Epithelial cell of prostate (primary cell): ENCODE data around the gene TSSK2.

Source experiments
- DNase-seq: peaks from one replicate; pipeline ENCODE4 v3.0.0-alpha.2; 2011; ENCODE audit warnings: low read depth, low spot score
- H3K27ac ChIP-seq: fragments of 450-650 bp; 2 replicates; pipeline ENCODE4 v1.5.1; 2017; ENCODE audit warnings: mild to moderate bottlenecking

TSSK2 gene

DNA sequence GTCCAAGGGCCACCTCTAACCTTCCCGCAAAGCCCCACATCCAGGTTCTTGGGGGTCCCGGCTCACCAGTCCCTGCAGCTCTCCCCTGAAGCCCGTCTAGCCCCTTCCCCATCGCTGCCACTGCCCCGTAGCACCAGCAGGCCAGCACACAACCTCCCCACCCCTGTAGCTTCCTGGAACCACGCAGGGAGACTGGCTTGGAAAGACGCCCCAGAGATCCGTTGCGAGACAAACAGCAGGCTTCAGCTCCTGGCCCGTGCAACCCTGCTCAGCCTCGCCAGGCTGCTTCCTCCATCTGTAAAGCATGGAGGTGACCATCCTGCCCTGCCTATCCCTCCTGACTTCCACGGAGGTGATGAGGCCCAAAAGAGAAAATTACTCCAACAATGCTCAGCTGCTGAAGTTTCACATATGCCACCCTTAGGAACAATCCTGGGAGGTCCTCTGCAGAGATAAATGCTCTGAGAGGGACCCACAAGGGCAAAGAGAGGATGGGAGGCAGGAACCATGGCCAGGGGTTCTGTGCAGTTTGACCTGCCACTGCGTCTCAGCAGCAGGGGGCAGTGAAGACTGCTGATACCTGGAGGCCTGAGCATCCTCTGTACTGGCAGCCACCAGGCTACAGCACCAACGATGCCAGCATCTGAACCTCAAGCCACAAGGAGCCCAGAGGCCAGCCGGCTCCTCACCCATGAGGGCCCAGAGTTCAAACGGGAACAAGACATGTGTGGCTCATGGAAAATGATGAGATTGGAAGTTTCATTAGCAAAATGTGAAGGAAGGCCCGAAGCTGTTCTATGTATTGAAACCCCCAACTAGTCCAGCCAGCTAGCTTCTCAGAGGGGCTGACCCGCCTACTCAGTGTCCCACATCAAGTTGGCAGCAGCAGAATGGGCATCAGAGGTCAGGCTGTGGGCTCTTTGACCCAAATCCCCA is 25.0 kb upstream of the TSSK2 start:
- H3K27ac ChIP-seq: no peak overlapping the region
- no peak for DNase-seq

DNA sequence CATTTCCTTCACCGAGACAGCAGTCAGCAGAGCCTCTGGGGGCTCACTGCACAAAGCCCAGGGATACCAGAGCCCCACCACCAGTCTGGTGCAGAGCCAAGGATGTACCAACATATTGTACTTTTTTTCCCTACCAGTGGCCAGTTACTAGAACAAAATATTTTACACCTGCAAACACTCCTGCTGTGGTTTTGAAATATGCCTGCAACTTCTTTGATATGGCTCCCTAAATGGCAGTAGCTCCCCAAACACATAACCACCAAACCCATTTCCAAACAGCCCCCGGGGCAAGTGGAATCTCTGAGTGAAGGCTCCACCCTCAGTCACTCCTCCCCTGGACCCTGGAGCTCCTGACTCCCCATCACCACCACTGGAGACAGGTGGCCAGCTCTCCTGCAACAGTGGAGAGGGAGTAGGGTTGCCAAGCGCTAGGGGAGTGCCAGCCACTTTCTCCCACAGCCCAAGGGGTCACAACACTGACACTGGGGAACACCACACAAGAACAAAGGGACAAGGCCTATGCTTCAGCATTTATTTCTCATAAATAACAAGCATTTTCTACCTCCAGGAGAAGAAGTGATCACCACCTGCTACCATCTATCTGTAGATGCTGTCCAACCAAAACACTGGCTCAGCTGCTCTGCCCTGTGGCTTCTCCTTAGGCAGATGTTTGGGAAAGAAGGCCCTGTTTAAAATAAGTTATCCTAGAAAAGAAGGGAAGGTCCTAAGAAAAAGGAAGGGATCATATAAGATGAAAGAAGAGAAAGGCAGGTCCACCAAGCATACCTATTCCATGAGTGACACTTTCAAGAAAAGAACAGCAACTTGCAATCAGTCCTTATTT is 24.0 kb upstream of the TSSK2 start:
- H3K27ac ChIP-seq: no peak overlapping the region

DNA sequence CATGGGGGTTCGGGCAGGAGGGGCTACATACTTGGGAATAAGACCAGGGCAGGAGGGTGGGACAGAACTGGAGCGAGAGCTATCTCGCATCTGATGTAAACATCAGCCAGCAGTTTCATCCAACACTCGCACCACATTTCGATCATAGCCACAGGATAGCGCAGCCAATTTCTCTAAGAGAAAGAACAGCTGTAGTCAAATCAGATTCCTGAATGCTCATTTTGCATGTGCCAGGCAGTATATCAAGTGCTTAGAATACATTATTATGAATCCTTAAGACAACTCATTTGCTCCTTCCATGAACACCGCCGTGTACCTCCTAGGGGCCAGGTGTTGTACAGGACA is 23.4 kb upstream of the TSSK2 start:
- no peak overlapping the region for H3K27ac ChIP-seq
- DNase-seq: no peak

More for the DNA sequence above, 24.0 kb upstream of the TSSK2 start:
- DNase-seq: no peak

- peak overlapping the region; percentile 89 for H3K27ac ChIP-seq
- DNase-seq: peak; percentile 27
Observed at GRCh38 chr22:19108807-19109197, 22.3 kb upstream of the TSSK2 start.

DNA sequence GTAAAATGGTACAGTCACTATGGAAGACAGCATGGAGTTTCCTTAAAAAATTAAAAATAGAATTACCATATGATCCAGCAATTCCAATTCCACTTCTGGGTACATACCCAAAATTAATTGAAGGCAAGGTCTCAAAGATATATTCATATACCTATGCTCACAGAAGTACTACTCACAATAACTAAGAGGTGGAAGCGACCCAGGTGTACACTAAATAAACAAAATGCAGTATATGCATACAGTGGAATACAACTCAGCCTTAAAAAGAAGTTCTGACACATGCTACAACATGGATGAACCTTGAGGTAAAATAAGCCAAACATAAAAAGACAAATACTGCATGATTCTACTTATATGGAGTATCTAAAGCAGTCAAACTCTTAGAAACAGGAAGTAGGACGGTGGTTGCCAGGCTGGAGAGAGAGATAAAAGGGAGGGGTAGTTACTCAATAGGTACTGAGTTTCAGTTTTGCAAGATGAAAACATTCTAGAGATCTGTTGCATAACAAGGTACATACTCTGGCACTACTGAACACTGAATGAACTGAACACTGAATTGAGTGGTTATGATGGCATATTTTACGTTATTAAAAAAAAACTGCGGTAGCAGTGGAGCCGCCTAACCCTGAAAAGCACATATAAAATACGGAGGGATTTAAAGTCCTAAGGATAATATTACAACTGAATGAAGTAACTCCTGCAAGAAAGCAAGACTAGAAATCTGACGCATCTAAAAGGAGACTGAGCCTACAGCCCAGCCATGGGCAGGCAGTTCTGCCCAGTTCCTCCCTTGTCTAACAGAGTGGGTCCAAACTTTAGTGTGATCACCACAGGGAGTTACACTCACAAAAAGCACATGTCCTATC is 21.7 kb upstream of the TSSK2 start:
- peak overlapping the region; percentile 89 for H3K27ac ChIP-seq

DNA sequence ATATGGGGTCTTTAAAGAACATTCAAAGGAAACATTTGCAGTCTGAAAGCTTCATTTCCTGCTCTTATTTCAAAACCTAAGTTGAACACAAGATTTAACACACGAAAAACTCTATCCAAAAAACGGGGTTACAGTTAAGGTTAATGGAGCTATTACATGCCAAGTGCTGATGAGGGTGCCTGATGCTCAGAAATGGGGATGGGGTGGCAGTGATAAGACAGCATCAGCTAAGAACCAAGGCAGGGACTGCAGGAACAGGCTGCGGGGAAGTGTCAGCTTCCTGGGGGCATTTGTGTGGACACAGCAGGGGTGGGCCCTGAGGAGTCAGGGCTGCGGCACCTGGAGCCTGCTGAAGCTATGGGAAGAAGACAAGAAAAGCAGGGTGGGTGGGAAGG is 21.0 kb upstream of the TSSK2 start:
- H3K27ac ChIP-seq: peak overlapping the region; percentile 89
- DNase-seq: no peak

More for the DNA sequence above, 21.7 kb upstream of the TSSK2 start:
- DNase-seq: peak; percentile 73

DNA sequence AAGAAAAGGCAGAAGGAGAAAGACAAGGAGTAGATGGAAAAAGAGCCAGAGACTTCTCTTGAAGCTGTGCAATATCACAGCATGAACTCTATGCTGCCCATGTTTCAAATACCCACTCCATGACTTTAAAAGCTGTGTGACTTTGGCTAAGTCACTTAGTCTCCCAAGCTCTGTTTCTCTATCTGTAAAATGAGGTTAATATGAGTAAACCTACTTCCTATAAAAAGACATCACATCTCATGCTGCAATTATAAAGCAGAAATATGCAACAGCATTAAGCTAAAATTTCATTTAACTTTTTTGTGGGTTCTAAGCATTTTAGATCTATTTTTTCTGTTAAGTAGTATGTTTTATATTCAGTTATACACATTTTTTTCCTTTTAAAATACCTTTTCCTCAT is 20.5 kb upstream of the TSSK2 start:
- no peak for DNase-seq
- H3K27ac ChIP-seq: peak overlapping the region; percentile 89

GRCh38 chr22:19111140-19111539 is 20.0 kb upstream of the TSSK2 start:
- no peak for DNase-seq
- H3K27ac ChIP-seq: peak overlapping the region; percentile 89

- no peak for DNase-seq
- peak overlapping the region; percentile 89 for H3K27ac ChIP-seq
Observed at GRCh38 chr22:19111584-19111983, 19.5 kb upstream of the TSSK2 start.

GRCh38 chr22:19113429-19113828 is 17.7 kb upstream of the TSSK2 start:
- H3K27ac ChIP-seq: no peak overlapping the region
- DNase-seq: no peak

DNA sequence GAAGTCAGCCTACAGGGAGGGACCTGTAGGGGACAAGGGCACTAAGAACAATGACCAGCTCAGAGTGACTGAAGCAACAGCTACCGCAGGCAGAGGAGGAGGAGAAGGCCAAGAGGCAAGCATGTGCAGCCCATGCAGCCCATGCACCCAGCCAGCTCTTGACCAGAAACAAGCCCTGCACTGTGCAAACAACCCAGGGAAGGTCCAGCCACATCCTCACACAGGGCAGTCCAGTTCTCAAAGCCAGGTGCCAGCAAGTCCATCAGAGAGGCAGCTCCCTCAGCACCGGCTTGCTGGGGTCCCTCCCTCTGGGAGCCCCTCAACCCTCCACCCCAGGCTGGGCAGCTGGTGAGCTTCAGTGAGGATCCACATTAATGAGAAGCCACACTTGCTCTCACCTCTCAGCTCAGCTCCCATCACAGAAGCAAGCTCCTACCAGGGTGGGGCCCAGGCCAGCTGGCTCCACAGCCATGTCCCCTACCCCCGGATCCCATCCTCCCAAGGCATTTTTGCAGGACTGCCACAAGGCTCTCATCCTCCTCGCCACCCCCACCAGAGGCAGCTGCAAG is 16.0 kb upstream of the TSSK2 start:
- no peak overlapping the region for H3K27ac ChIP-seq
- DNase-seq: no peak

DNA sequence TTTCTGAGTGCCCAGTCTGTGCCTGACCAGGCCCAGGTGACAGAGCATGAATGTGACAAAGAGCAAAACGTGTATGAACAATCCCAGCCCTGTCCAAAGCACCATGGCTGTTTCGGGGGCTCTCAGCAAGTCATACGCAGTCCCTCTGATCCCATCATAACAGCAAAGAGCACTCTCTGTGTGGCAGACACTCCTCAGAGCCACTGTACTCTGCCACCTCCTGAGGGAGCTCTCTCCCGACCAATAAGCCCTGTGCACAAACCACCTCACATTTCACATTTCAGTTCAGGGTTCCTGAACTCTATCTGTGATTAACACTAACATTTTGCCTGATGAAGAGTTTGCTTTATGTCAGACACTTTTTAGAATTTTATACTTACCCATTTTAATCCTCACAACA is 15.5 kb upstream of the TSSK2 start:
- H3K27ac ChIP-seq: no peak overlapping the region
- DNase-seq: no peak

DNA sequence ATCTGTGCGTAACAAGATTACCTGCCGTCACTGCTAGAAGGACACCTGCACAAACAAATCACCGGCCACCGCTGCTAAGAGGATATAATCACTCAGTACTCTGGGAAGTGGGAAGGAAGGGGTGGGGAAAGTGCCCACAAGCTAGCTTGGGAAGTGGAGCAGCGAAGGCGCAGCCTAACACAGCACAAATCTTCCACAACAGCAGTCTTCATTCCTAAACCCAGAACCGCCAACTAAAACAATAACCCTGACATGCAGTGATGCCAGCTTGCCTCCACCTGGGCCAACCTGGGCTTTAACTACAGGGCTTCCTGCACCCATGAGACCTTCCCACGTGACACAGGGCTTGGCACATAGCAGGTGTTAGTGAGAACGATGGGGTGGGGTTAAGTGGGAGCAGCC is 14.0 kb upstream of the TSSK2 start:
- no peak for DNase-seq
- no peak overlapping the region for H3K27ac ChIP-seq

GRCh38 chr22:19118329-19118880 is 12.7 kb upstream of the TSSK2 start:
- DNase-seq: no peak
- no peak overlapping the region for H3K27ac ChIP-seq

DNA sequence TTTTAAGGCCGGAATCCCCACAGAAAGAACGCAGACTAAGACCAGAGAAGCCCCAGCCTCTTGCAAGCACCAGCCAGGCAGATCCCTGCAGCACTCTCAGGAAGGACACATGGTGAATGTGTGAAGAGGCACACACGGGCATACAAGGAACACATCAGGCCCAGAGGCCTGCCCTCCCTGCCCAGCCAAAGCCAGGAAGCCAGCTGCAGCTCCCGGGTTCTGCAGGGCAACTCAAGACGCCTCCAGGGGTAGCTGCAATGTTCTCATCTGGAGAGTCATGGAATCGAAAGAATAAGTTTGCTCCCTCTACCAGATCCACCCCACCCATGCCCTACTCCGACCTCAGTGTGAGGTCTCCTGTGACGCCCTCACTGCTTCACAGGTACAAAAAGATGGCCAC is 11.2 kb upstream of the TSSK2 start:
- peak overlapping the region; percentile 81 for H3K27ac ChIP-seq
- no peak for DNase-seq

GRCh38 chr22:19120829-19121630 is 10.1 kb upstream of the TSSK2 start:
- no peak for DNase-seq
- peak overlapping the region; percentile 81 for H3K27ac ChIP-seq

DNA sequence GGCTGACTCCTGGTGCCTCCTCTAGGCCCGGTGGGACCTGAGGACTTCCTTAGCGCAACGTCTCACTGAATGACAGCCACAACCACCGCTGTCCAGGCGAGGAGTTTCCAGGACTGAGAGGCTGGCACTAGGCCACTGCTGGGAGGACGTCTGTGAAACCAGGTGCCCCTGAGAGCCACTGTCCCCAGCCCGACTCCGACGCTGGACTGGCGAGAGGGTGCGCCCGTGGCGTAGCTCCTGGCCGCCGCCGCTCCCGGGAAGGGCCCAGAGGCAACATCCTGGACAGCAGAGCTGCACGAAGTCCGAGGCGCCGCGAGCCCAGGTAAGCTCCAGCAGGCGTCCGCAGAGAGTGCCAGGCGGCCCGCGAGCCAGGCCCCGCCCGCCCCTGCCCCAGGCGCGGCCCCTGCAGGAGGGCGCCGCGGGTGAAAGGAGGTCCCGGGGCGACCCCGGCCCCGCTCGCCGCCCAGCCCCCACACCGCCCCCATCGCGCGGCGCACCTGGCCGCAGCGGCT is 9.4 kb upstream of the TSSK2 start:
- H3K27ac ChIP-seq: peak overlapping the region; percentile 81
- no peak for DNase-seq

- peak; percentile 74 for DNase-seq
- peak within 1 kb of the TSS; percentile 81 for H3K27ac ChIP-seq
Observed at GRCh38 chr22:19122143-19122751, 8.9 kb upstream of the TSSK2 start, which contains the start of gene DGCR2. DGCR2 (minus strand) TSS chr22:19122412; CDS start chr22:19122206, 206 bp downstream.
